ENCODE data around the gene YBX2.
A peak's percentile ranks its signal among the peaks of the same experiment; 100 is the strongest.

The YBX2 gene

DNA sequence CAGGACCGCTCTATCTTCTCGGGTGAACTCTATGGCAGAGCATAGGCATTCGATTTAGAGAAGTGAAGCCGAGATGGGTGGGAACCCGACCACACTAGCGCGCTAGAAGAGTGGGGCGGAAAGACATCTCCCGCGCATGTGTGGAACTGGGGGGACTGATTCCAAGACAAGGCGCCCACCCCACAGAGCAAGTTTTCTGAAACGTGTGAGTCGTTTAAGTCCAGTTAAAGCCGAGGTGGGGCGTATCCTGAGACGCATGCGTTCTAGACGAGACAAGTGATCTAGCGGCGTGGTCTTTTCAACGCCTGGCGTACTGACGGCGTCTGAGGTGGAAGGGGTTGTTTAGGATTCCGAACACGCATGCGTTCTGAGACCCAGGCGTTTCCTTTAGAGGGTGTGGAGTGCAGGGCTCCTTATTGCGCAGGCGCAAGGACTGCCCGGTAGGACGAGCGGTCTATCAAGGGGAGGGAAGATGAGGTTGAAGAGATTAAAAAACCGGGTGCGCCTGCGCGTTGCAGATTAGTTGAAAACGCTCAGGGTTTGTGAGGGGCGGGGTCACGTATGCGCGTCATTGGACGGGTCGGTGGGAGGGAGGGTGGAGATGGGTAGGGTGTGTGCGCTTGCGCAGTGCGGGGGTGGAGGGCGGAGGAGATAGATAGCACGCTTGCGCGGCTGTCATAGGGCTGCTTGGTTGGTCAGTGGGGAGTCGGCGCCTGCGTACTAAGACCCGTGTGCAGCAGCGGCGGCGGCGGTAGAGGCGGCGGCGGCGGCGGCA, 12.7 kb upstream of the YBX2 start, which contains the start of gene EIF5A (continued):
- TF ChIP-seq EGR2 (tag by site-specific recombination; IDR thresholded peaks at IDR 0.05; ENCODE audit: low read depth) = peak; percentile 57; the same call in 1 of the 2 replicates
- TF ChIP-seq, protein P1, sequence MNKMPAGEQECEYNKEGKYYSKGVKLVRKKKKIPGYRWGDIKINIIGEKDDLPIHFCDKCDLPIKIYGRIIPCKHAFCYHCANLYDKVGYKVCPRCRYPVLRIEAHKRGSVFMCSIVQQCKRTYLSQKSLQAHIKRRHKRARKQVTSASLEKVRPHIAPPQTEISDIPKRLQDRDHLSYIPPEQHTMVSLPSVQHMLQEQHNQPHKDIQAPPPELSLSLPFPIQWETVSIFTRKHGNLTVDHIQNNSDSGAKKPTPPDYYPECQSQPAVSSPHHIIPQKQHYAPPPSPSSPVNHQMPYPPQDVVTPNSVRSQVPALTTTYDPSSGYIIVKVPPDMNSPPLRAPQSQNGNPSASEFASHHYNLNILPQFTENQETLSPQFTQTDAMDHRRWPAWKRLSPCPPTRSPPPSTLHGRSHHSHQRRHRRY (tag by site-specific recombination; IDR thresholded peaks at IDR 0.05) = no peak
- TF ChIP-seq ZNF311 (tag by site-specific recombination; IDR thresholded peaks at IDR 0.05; ENCODE audit: borderline replicate concordance) = no peak
- no peak for TF ChIP-seq ZNF132 (tag by site-specific recombination; IDR thresholded peaks at IDR 0.05; ENCODE audit: borderline replicate concordance)
- TF ChIP-seq, protein P2, sequence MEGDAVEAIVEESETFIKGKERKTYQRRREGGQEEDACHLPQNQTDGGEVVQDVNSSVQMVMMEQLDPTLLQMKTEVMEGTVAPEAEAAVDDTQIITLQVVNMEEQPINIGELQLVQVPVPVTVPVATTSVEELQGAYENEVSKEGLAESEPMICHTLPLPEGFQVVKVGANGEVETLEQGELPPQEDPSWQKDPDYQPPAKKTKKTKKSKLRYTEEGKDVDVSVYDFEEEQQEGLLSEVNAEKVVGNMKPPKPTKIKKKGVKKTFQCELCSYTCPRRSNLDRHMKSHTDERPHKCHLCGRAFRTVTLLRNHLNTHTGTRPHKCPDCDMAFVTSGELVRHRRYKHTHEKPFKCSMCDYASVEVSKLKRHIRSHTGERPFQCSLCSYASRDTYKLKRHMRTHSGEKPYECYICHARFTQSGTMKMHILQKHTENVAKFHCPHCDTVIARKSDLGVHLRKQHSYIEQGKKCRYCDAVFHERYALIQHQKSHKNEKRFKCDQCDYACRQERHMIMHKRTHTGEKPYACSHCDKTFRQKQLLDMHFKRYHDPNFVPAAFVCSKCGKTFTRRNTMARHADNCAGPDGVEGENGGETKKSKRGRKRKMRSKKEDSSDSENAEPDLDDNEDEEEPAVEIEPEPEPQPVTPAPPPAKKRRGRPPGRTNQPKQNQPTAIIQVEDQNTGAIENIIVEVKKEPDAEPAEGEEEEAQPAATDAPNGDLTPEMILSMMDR (tag by site-specific recombination; IDR thresholded peaks at IDR 0.05) = no peak
- TF ChIP-seq, protein P3, sequence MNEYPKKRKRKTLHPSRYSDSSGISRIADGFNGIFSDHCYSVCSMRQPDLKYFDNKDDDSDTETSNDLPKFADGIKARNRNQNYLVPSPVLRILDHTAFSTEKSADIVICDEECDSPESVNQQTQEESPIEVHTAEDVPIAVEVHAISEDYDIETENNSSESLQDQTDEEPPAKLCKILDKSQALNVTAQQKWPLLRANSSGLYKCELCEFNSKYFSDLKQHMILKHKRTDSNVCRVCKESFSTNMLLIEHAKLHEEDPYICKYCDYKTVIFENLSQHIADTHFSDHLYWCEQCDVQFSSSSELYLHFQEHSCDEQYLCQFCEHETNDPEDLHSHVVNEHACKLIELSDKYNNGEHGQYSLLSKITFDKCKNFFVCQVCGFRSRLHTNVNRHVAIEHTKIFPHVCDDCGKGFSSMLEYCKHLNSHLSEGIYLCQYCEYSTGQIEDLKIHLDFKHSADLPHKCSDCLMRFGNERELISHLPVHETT (tag by site-specific recombination; IDR thresholded peaks at IDR 0.05) = no peak; the same call in 1 of the 2 replicates
- no peak for TF ChIP-seq SCRT2 (tag by site-specific recombination; IDR thresholded peaks at IDR 0.05)
- TF ChIP-seq, protein P4, sequence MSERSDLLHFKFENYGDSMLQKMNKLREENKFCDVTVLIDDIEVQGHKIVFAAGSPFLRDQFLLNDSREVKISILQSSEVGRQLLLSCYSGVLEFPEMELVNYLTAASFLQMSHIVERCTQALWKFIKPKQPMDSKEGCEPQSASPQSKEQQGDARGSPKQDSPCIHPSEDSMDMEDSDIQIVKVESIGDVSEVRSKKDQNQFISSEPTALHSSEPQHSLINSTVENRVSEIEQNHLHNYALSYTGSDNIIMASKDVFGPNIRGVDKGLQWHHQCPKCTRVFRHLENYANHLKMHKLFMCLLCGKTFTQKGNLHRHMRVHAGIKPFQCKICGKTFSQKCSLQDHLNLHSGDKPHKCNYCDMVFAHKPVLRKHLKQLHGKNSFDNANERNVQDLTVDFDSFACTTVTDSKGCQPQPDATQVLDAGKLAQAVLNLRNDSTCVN (tag by site-specific recombination; optimal IDR thresholded peaks at IDR 0.05) = no peak
- peak; percentile 52; the same call in 1 of the 2 replicates for TF ChIP-seq KLF9 (tag by site-specific recombination; IDR thresholded peaks at IDR 0.05; ENCODE audit: low read depth)
- peak; percentile 21; the same call in 1 of the 2 replicates for TF ChIP-seq KLF7 (tag by site-specific recombination; IDR thresholded peaks at IDR 0.05; ENCODE audit: borderline replicate concordance)
- no peak for TF ChIP-seq ZNF529 (tag by site-specific recombination; IDR thresholded peaks at IDR 0.05; ENCODE audit: insufficient replicate concordance)
- TF ChIP-seq, protein P5, sequence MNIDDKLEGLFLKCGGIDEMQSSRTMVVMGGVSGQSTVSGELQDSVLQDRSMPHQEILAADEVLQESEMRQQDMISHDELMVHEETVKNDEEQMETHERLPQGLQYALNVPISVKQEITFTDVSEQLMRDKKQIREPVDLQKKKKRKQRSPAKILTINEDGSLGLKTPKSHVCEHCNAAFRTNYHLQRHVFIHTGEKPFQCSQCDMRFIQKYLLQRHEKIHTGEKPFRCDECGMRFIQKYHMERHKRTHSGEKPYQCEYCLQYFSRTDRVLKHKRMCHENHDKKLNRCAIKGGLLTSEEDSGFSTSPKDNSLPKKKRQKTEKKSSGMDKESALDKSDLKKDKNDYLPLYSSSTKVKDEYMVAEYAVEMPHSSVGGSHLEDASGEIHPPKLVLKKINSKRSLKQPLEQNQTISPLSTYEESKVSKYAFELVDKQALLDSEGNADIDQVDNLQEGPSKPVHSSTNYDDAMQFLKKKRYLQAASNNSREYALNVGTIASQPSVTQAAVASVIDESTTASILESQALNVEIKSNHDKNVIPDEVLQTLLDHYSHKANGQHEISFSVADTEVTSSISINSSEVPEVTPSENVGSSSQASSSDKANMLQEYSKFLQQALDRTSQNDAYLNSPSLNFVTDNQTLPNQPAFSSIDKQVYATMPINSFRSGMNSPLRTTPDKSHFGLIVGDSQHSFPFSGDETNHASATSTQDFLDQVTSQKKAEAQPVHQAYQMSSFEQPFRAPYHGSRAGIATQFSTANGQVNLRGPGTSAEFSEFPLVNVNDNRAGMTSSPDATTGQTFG (tag by site-specific recombination; IDR thresholded peaks at IDR 0.05; ENCODE audit: borderline replicate concordance) = no peak
- no peak; the same call in 1 of the 2 replicates for TF ChIP-seq YY2 (tag by site-specific recombination; IDR thresholded peaks at IDR 0.05)
- TF ChIP-seq ZNF701 (tag by site-specific recombination; IDR thresholded peaks at IDR 0.05) = no peak
- TF ChIP-seq ZNF585B (tag by site-specific recombination; IDR thresholded peaks at IDR 0.05) = no peak
- no peak for TF ChIP-seq ZNF558 (tag by site-specific recombination; IDR thresholded peaks at IDR 0.05)
- TF ChIP-seq GLIS2 (tag by site-specific recombination; IDR thresholded peaks at IDR 0.05) = no peak
- no peak for TF ChIP-seq ZNF544 (tag by site-specific recombination; IDR thresholded peaks at IDR 0.05)
- no peak for TF ChIP-seq ZIC2 (tag by site-specific recombination; IDR thresholded peaks at IDR 0.05)

Data from HEK293 (cell line).